DND-41 (cell line): ENCODE results near the gene THRSP.

Source experiments
- ATAC-seq: fragments of 200-7000 bp; cut with Tn5 transposase; 3 replicates; pipeline ENCODE4 v1.9.1; 2021; ENCODE audit warnings: low read depth; ENCODE audit not compliant: insufficient read depth
- DNase-seq: peaks from one replicate; pipeline ENCODE4 v3.0.0-alpha.2; 2020
- H2AFZ ChIP-seq: 2 replicates; pipeline ENCODE4 v1.6.0; 2012; ENCODE audit warnings: low read depth, low read length
- H3K27ac ChIP-seq: 2 replicates; pipeline ENCODE4 v1.5.1; 2012; ENCODE audit warnings: low read length, inconsistent platforms
- H3K27me3 ChIP-seq: fragments of 200-600 bp; sonication (generic); 2 replicates; pipeline ENCODE4 v1.6.0; 2012; ENCODE audit warnings: low read length, mild to moderate bottlenecking, inconsistent platforms; ENCODE audit not compliant: insufficient read depth, poor library complexity
- H3K36me3 ChIP-seq: 2 replicates; pipeline ENCODE4 v1.5.1; 2012; ENCODE audit warnings: low read length, inconsistent platforms; ENCODE audit not compliant: insufficient read depth
- H3K4me1 ChIP-seq: 2 replicates; pipeline ENCODE4 v1.5.1; 2012; ENCODE audit warnings: mild to moderate bottlenecking, low read length; ENCODE audit not compliant: insufficient read depth
- H3K4me2 ChIP-seq: 2 replicates; pipeline ENCODE4 v1.6.0; 2012; ENCODE audit warnings: mild to moderate bottlenecking, moderate library complexity, low read length, inconsistent platforms; ENCODE audit not compliant: insufficient read depth
- H3K4me3 ChIP-seq, 2 experiments: fragments of 200-600 bp in 1 of 2; shearing (Covaris generic) in 1 of 2; 2 replicates each; pipeline ENCODE4 v1.5.1; 2012 to 2016; ENCODE audit warnings: inconsistent platforms in 2 of 2, low read length in 2 of 2, mild to moderate bottlenecking in 2 of 2, low read depth in 1 of 2, moderate library complexity in 1 of 2
- H3K79me2 ChIP-seq: 2 replicates; pipeline ENCODE4 v1.6.0; 2012; ENCODE audit warnings: low read length, inconsistent platforms; ENCODE audit not compliant: insufficient read depth
- H3K9ac ChIP-seq: 2 replicates; pipeline ENCODE4 v1.6.0; 2012; ENCODE audit warnings: low read depth, mild to moderate bottlenecking, inconsistent platforms, low read length, moderate library complexity
- H3K9me3 ChIP-seq: 2 replicates; pipeline ENCODE4 v1.5.1; 2012; ENCODE audit warnings: low read length, moderate library complexity, mild to moderate bottlenecking, inconsistent platforms; ENCODE audit not compliant: insufficient read depth, severe bottlenecking
- H4K20me1 ChIP-seq: 2 replicates; pipeline ENCODE4 v1.6.0; 2012; ENCODE audit warnings: low read length; ENCODE audit not compliant: insufficient read depth
- CTCF ChIP-seq: IDR thresholded peaks from 2 replicates; pipeline ENCODE4 v1.5.1; 2012; ENCODE audit warnings: borderline replicate concordance, low read length, moderate library complexity, mild to moderate bottlenecking; ENCODE audit not compliant: poor library complexity, severe bottlenecking; ENCODE audit errors: extremely low read depth
- EZH2 ChIP-seq: IDR thresholded peaks from 3 replicates; pipeline ENCODE4 v1.6.1; 2012; ENCODE audit warnings: borderline replicate concordance, low read depth, mild to moderate bottlenecking, moderate library complexity, low read length, inconsistent platforms; ENCODE audit not compliant: severe bottlenecking

The THRSP gene

GRCh38 chr11:78030429-78031325, 33.0 kb upstream of the THRSP start:
- no peaks in the 10 kb centered on the region for H3K79me2 ChIP-seq
- H3K4me1 ChIP-seq = no peaks in the 10 kb centered on the region
- H3K4me3 ChIP-seq = no peak overlapping the region
- H3K36me3 ChIP-seq = no peaks in the 10 kb centered on the region
- TF ChIP-seq EZH2 (no peak), CTCF (no peak)
- DNase-seq (peak; percentile 33), ATAC-seq (peak; percentile 66)
- no peak overlapping the region for H3K9ac ChIP-seq
- no peak overlapping the region for H3K4me2 ChIP-seq
- no peak overlapping the region for H2AFZ ChIP-seq
- H3K9me3 ChIP-seq = no peaks in the 10 kb centered on the region
- H4K20me1 ChIP-seq = no peaks in the 10 kb centered on the region
- no peak overlapping the region for H3K27ac ChIP-seq
- no peaks in the 10 kb centered on the region for H3K27me3 ChIP-seq

DNA sequence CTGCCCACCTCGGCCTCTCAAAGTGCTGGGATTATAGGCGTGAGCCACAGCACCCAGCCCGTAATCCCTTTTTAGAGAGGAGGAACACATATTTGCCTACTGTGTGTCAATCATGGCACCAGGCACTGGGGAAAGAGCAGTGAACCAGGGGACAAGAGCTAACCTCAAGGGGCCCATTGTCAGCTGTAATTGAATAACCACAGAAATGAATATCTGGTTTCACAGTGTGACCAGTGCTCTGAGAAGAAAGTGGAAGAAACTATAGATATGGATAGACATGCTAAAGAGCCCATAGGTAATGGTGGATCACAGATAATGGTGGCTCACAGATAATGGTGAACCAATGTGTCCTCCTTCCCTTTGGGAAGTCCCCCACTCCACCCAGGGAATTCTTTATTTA, 32.0 kb upstream of the THRSP start:
- Histone ChIP-seq H2AFZ (no peak overlapping the region), H3K9ac (no peak overlapping the region), H3K4me2 (no peak overlapping the region), H3K27ac (no peak overlapping the region), H4K20me1 (no peaks in the 10 kb centered on the region), H3K9me3 (no peaks in the 10 kb centered on the region), H3K4me3 (no peak overlapping the region), H3K4me1 (no peaks in the 10 kb centered on the region), H3K79me2 (no peaks in the 10 kb centered on the region), H3K27me3 (no peaks in the 10 kb centered on the region), H3K36me3 (no peaks in the 10 kb centered on the region)
- ATAC-seq (no peak), DNase-seq (no peak)
- TF ChIP-seq CTCF = no peak
- no peak for TF ChIP-seq EZH2

GRCh38 chr11:78032090-78032489, 31.6 kb upstream of the THRSP start:
- no peaks in the 10 kb centered on the region for H3K4me1 ChIP-seq

More at GRCh38 chr11:78032090-78032489, 31.6 kb upstream of the THRSP start:
- Histone ChIP-seq H2AFZ (no peak overlapping the region), H3K79me2 (no peaks in the 10 kb centered on the region), H3K4me3 (no peak overlapping the region), H3K27ac (no peak overlapping the region), H3K9me3 (no peaks in the 10 kb centered on the region), H3K27me3 (no peaks in the 10 kb centered on the region), H3K4me2 (no peak overlapping the region), H3K36me3 (no peaks in the 10 kb centered on the region), H4K20me1 (no peaks in the 10 kb centered on the region), H3K9ac (no peak overlapping the region)
- ATAC-seq = no peak
- DNase-seq = no peak
- TF ChIP-seq CTCF (no peak), EZH2 (no peak)
